Hepatocyte (in vitro differentiated cells): ENCODE data around the gene ANGPTL7.

Experiments used
- CTCF ChIP-seq: fragments of 200-600 bp; sonication (generic); IDR thresholded peaks from 2 replicates; pipeline ENCODE4 v1.5.1; 2016; ENCODE audit warnings: antibody characterized with exemption, mild to moderate bottlenecking; ENCODE audit not compliant: poor library complexity
- EZH2 ChIP-seq: fragments of 200-600 bp; sonication (generic); IDR thresholded peaks from 2 replicates; pipeline ENCODE4 v1.6.1; 2016; ENCODE audit warnings: antibody characterized with exemption, mild to moderate bottlenecking, borderline replicate concordance
- EZH2phosphoT487 ChIP-seq: fragments of 200-600 bp; sonication (generic); IDR thresholded peaks from one replicate; pipeline ENCODE4 v1.6.1; 2018; ENCODE audit warnings: antibody characterized with exemption, mild to moderate bottlenecking, low read depth, moderate library complexity; ENCODE audit not compliant: unreplicated experiment, severe bottlenecking

- TF ChIP-seq EZH2: no peak
- TF ChIP-seq CTCF: no peak
- TF ChIP-seq EZH2phosphoT487: no peak
Measured at GRCh38 chr1:11182884-11183283, 6.3 kb upstream of the ANGPTL7 start.
